PC-3 (cell line): ENCODE data around the gene SUSD6. TPM values are rescaled to one million over a fixed set of nuclear protein-coding genes. Genes with fewer than 3 reads are reported as not detected.
A peak's percentile ranks its signal among the peaks of the same experiment; 100 is the strongest.
"Not testable (repeated sequence)": the region's sequence is repeated elsewhere in the genome, so short reads cannot be mapped to it uniquely, and the experiment has no call there.

ENCODE experiments used
- ATAC-seq: fragments of 200-7000 bp; cut with Tn5 transposase; 2 replicates; pipeline ENCODE4 v1.9.1; 2020; ENCODE audit warnings: mild to moderate bottlenecking, moderate library complexity
- BruUV-seq: library from RNA; stranded (reverse); fragments of 400-500 nt; replicated peaks from 2 replicates; lab custom pipeline; 2021; lab: Mats Ljungman, UMichigan
- CTCF ChIA-PET: fragments of 300-600 bp; sonication (Branson Sonifier 250); formaldehyde crosslinking; loops from one replicate; lab custom pipeline; 2022; ENCODE audit warnings: antibody characterized with exemption; lab: Charles Lee
- POLR2A ChIA-PET: fragments of 300-600 bp; sonication (Branson Sonifier 250); formaldehyde crosslinking; loops from one replicate; lab custom pipeline; 2022; ENCODE audit warnings: antibody characterized with exemption; ENCODE audit not compliant: unreplicated experiment; lab: Charles Lee
- DNase-seq: peaks from one replicate; pipeline ENCODE4 v3.0.0-alpha.2; 2015
- H2AFZ ChIP-seq: fragments of 300-600 bp; sonication (generic); 2 replicates; pipeline ENCODE4 v1.6.0; 2016; ENCODE audit warnings: antibody characterized with exemption, low read length
- H3F3A ChIP-seq: fragments of 300-600 bp; sonication (generic); one replicate; pipeline ENCODE4 v1.6.0; 2017; ENCODE audit warnings: antibody characterized with exemption, low read length, control low read depth, mild to moderate bottlenecking; ENCODE audit not compliant: unreplicated experiment
- H3K27ac ChIP-seq: fragments of 300-600 bp; sonication (generic); 2 replicates; pipeline ENCODE4 v1.5.1; 2016; ENCODE audit warnings: mild to moderate bottlenecking, low read length
- H3K27me3 ChIP-seq: fragments of 300-600 bp; sonication (generic); 2 replicates; pipeline ENCODE4 v1.6.1; 2016; ENCODE audit warnings: low read length, mixed read lengths
- H3K36me3 ChIP-seq: fragments of 300-600 bp; sonication (generic); 2 replicates; pipeline ENCODE4 v1.6.1; 2016; ENCODE audit warnings: low read depth, mixed run types, low read length, mixed read lengths
- H3K4me1 ChIP-seq: fragments of 300-600 bp; sonication (generic); 2 replicates; pipeline ENCODE4 v1.5.1; 2016; ENCODE audit warnings: low read length; ENCODE audit not compliant: insufficient read depth
- H3K4me2 ChIP-seq: fragments of 300-600 bp; sonication (generic); 2 replicates; pipeline ENCODE4 v1.6.0; 2016; ENCODE audit warnings: low read length
- H3K4me3 ChIP-seq: fragments of 300-600 bp; sonication (generic); 2 replicates; pipeline ENCODE4 v1.5.1; 2016; ENCODE audit warnings: mild to moderate bottlenecking, low read length, mixed read lengths
- H3K79me2 ChIP-seq: fragments of 300-600 bp; sonication (generic); 2 replicates; pipeline ENCODE4 v1.6.1; 2017; ENCODE audit warnings: low read length, mixed read lengths
- H3K9ac ChIP-seq: fragments of 300-600 bp; sonication (generic); 2 replicates; pipeline ENCODE4 v1.6.0; 2016; ENCODE audit warnings: mild to moderate bottlenecking, low read length
- H3K9me2 ChIP-seq: fragments of 300-600 bp; sonication (generic); replicated peaks from 2 replicates; pipeline ENCODE4 v1.6.1; 2016; ENCODE audit warnings: mixed run types, low read length, mixed read lengths
- H3K9me3 ChIP-seq: fragments of 300-600 bp; sonication (generic); 2 replicates; pipeline ENCODE4 v1.6.1; 2016; ENCODE audit warnings: low read length, mixed read lengths
- H4K20me1 ChIP-seq: fragments of 300-600 bp; sonication (generic); 2 replicates; pipeline ENCODE4 v1.6.1; 2016; ENCODE audit warnings: low read length, mixed read lengths
- CTCF ChIP-seq: fragments of 300-600 bp; sonication (generic); conservative IDR thresholded peaks from 2 replicates; pipeline ENCODE4 v1.5.1; 2017; ENCODE audit warnings: antibody characterized with exemption, low read depth, mild to moderate bottlenecking, low read length
- EZH2 ChIP-seq: fragments of 300-600 bp; sonication (generic); IDR thresholded peaks from one replicate; pipeline ENCODE4 v1.6.1; 2017; ENCODE audit warnings: antibody characterized with exemption, mild to moderate bottlenecking, low read length; ENCODE audit not compliant: unreplicated experiment
- EZH2phosphoT487 ChIP-seq: fragments of 300-600 bp; sonication (generic); IDR thresholded peaks from 2 replicates; pipeline ENCODE4 v1.6.1; 2018; ENCODE audit warnings: mild to moderate bottlenecking, antibody characterized with exemption, low read length, borderline replicate concordance
- intact Hi-C: fragments of 100-400 bp; cut with micrococcal nuclease; formaldehyde crosslinking; loops from 2 replicates; pipeline ENCODE4 v1.9.0; 2023
- total RNA-seq: library from RNA; depleted of rRNA; stranded (reverse); fragments of >200 nt; gene quantifications from 2 replicates; pipeline ENCODE4 v1.2.3, GENCODE V29; 2014

Gene SUSD6
- total RNA-seq, 1 experiment from 2014 or later: 6.1 TPM

- CTCF ChIA-PET: no interaction called here
- no peak for TF ChIP-seq EZH2phosphoT487
- no peak for TF ChIP-seq CTCF
- TF ChIP-seq EZH2: no peak
- H3K79me2 ChIP-seq: peaks cover 43% of the 10 kb centered on the region
These were observed 32.2 kb downstream of the SUSD6 start for GRCh38 chr14:69643430-69644200.

GRCh38 chr14:69644814-69645213 lies 33.4 kb downstream of the SUSD6 start:
- H3K4me1 ChIP-seq: peaks cover 55% of the 10 kb centered on the region
- H3K36me3 ChIP-seq: 0 out of 2 replicates have a peak, but pooled peaks cover 6% of the 10 kb centered on the region
- H3K9ac ChIP-seq: no peak overlapping the region
- intact Hi-C loops: no loop called here
- BruUV-seq: no TSS peak
- ATAC-seq (no peak), DNase-seq (no peak)
- no peak overlapping the region for H3K27ac ChIP-seq
- peaks cover 48% of the 10 kb centered on the region for H3K79me2 ChIP-seq
- H3K27me3 ChIP-seq: no peaks in the 10 kb centered on the region
- no peak overlapping the region for H2AFZ ChIP-seq
- no peak overlapping the region for H3K4me3 ChIP-seq
- H3K9me2 ChIP-seq: no peaks in the 10 kb centered on the region
- CTCF ChIA-PET: no interaction called here
- peaks cover 6% of the 10 kb centered on the region for H4K20me1 ChIP-seq
- POLR2A ChIA-PET: no interaction called here
- no peak for TF ChIP-seq EZH2
- no peak for TF ChIP-seq EZH2phosphoT487
- peaks cover 10% of the 10 kb centered on the region for H3K9me3 ChIP-seq
- H3K4me2 ChIP-seq: 0 out of 2 replicates have a peak overlapping the region, but pooled peaks have one; percentile 69
- H3F3A ChIP-seq: peaks cover 10% of the 10 kb centered on the region

More at GRCh38 chr14:69643430-69644200, 32.2 kb downstream of the SUSD6 start:
- Histone ChIP-seq H3K4me1 (peaks cover 43% of the 10 kb centered on the region), H2AFZ (no peak overlapping the region), H4K20me1 (peaks cover 6% of the 10 kb centered on the region), H3K9ac (peak overlapping the region; percentile 20; the same call in 1 of the 2 replicates), H3K36me3 (0 out of 2 replicates have a peak, but pooled peaks cover 6% of the 10 kb centered on the region), H3K27ac (peak overlapping the region; percentile 82), H3K4me3 (peak overlapping the region; percentile 24; the same call in 1 of the 2 replicates), H3F3A (peaks cover 10% of the 10 kb centered on the region), H3K4me2 (peak overlapping the region; percentile 69), H3K9me2 (no peaks in the 10 kb centered on the region), H3K9me3 (peaks cover 10% of the 10 kb centered on the region), H3K27me3 (no peaks in the 10 kb centered on the region)
- POLR2A ChIA-PET: interaction anchor here (0.6 kb wide), 1 partner anchor 18 kb away, joined by 3 read pairs; no protein-coding TSS in a partner anchor
- DNase-seq (peak; percentile 99), ATAC-seq (peak; percentile 93)
- BruUV-seq: TSS peak; percentile 28
- intact Hi-C loops: loop anchor here (1.0 to 2.0 kb wide), 5 partner anchors 11 to 65 kb away; partner anchors contain the start of gene SUSD6

DNA sequence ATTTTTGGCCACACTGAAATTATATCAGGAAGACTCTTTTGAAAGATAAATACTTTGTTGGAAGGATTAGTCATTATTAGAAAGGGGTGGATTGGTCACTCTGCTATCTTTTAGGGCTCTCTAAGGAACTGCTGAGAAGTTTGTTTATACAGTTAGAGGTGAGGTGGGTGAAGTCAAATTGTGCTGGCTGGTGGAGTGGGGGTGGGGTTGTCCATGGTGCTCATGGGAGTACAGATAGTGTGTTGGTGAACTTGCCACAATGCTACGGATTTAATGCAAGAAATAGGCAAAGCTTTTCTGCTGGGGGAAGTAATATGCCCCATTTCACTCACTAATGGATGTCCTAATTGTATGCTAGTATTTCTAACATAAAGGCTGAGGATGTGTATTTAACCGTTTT lies 35.8 kb downstream of the SUSD6 start:
- no peak overlapping the region for H3K9ac ChIP-seq
- no peak overlapping the region for H3K4me2 ChIP-seq
- no peak overlapping the region for H3K4me3 ChIP-seq
- intact Hi-C loops: no loop called here
- BruUV-seq: no TSS peak
- peaks cover 9% of the 10 kb centered on the region for H4K20me1 ChIP-seq
- peaks cover 10% of the 10 kb centered on the region for H3F3A ChIP-seq
- H3K9me3 ChIP-seq: no peaks in the 10 kb centered on the region
- no peaks in the 10 kb centered on the region for H3K36me3 ChIP-seq
- peak overlapping the region; percentile 82 for H3K27ac ChIP-seq
- POLR2A ChIA-PET: no interaction called here
- no peak overlapping the region for H2AFZ ChIP-seq
- TF ChIP-seq EZH2 (no peak), CTCF (no peak)
- DNase-seq (no peak), ATAC-seq (no peak)
- H3K27me3 ChIP-seq: no peaks in the 10 kb centered on the region
- H3K4me1 ChIP-seq: peaks cover 78% of the 10 kb centered on the region
- H3K9me2 ChIP-seq: no peaks in the 10 kb centered on the region
- CTCF ChIA-PET: no interaction called here
- peaks cover 62% of the 10 kb centered on the region for H3K79me2 ChIP-seq

DNA sequence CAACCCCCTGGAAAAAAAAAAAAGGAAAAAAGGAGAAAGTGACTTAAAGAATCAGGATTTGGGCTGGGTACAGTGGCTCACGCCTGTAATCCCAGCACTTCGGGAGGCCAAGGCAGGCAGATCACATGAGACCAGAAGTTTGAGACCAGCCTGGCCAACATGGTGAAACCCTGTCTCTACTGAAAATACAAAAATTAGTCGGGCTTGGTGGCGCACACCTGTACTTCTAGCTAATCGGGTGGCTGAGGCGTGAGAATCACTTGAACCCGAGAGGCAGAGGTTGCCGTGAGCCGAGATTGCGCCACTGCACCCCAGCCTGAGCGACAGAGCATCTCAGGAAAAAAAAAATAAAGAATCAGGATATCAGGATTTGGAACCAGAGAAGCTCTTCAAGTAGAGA lies 36.2 kb downstream of the SUSD6 start:
- intact Hi-C loops, H3K9me2 ChIP-seq, H3K4me3 ChIP-seq, H2AFZ ChIP-seq, H3K9me3 ChIP-seq, H3K36me3 ChIP-seq, DNase-seq, BruUV-seq, ATAC-seq, CTCF ChIA-PET, H4K20me1 ChIP-seq, H3K4me2 ChIP-seq, H3K27me3 ChIP-seq, H3K9ac ChIP-seq: not testable (repeated sequence)
- Histone ChIP-seq H3K27ac (peak overlapping the region; percentile 82), H3K79me2 (peaks cover 65% of the 10 kb centered on the region), H3K4me1 (peaks cover 78% of the 10 kb centered on the region), H3F3A (peaks cover 10% of the 10 kb centered on the region)
- POLR2A ChIA-PET: interaction anchor here (0.5 kb wide), 1 partner anchor 1031 kb away, joined by 12 read pairs; no protein-coding TSS in a partner anchor
